Measurements from ENCODE around the gene GIGYF1.
"Not testable (repeated sequence)": the region's sequence is repeated elsewhere in the genome, so short reads cannot be mapped to it uniquely, and the experiment has no call there.

Gene GIGYF1

DNA sequence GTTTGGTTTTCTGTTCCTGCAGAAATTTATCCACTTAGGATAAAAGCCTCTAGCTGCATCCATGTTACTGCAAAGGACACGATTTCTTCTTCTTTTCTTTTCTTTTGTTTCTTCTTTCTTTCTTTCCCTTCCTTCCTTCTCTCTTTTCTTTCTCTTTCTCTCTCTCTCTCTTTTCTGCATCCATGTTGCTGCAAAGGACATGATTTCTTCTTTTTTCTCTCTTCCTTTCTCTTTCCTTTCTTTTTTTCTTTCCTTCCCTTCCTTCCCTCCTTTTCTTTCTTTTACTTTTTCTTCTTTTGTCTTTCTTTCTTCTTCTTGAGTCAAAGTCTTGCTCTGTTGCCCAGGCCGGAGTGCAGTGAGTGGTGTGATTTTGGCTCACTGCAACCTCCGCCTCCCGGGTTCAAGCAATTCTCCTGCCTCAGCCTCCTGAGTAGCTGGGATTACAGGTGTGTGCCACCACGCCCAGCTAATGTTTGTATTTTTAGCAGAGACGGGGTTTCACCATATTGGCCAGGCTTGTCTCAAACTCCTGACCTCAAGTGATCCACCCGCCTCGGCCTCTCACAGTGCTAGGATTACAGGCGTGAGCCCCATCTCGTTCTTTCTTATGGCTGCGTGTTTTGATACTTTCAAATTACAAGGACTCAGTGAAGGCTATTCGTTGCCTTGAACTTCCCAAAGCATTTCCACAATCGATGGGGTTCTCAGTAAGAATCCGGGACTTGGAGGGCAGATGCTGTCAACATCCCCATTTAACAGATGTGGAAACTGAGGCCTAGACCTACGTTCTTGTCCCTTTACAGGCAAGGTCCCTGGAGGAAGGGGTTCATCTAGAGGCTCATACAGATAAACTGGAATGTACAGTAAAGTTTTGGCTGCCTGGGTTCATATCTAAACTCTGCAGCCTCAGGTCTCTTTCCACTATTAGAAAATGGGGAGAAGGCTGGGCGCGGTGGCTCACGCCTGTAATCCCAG, 22.4 kb downstream of the GIGYF1 start:
- DNase-seq, result no peak

DNA sequence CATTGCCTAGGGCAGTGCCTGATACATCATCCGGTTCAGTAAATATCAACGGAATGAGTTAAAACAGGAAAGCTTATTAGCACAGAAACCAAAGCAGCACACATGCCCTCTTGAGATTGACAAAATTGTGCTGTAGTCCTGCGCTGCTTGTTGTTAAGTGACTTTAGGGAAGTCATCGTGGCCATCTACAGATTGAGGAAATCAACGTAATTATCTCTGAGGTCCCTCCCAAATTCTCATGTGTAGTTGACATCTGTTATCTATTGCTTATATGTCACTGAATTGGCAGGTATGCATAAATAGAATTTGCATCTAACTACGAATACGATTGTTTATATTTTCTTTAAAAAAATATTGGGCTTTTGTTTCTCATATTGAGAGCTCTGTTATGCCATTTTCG, 24.0 kb downstream of the GIGYF1 start:
- DNase-seq, result no peak

DNA sequence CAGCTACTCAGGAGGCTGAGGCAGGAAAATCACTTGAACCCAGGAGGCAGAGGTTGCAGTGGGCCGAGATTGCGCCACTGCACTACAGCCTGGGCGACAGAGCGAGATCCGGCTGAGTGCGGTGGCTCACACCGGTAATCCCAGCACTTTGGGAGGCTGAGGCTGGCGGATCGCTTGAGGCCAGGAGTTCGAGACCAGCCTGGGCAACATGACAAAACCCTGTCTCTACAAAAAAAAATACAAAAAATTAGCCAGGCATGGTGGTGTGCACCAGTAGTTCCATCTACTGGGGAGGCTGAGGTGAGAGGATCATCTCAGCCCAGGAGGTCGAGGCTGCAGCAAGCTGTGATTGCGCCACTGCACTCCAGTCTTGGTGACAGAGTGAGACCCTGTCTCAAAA, 24.9 kb downstream of the GIGYF1 start:
- DNase-seq, result not testable (repeated sequence)

DNA sequence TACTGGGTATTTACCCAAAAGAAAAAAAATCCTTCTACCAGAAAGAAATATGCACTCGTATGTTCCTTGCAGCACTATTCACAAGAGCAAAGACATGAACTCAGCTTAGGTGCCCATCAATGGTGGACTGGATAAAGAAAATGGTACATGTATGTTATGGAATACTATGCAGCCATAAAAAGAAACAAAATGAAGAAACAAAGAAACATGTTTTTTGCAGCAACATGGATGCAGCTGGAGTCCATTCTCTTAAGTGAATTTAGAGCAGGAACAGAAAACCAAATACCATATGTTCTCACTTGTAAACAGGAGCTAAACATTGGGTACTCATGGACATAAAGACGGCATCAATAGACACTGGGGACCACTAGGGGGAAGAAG, 26.0 kb downstream of the GIGYF1 start:
- DNase-seq, result no peak

DNA sequence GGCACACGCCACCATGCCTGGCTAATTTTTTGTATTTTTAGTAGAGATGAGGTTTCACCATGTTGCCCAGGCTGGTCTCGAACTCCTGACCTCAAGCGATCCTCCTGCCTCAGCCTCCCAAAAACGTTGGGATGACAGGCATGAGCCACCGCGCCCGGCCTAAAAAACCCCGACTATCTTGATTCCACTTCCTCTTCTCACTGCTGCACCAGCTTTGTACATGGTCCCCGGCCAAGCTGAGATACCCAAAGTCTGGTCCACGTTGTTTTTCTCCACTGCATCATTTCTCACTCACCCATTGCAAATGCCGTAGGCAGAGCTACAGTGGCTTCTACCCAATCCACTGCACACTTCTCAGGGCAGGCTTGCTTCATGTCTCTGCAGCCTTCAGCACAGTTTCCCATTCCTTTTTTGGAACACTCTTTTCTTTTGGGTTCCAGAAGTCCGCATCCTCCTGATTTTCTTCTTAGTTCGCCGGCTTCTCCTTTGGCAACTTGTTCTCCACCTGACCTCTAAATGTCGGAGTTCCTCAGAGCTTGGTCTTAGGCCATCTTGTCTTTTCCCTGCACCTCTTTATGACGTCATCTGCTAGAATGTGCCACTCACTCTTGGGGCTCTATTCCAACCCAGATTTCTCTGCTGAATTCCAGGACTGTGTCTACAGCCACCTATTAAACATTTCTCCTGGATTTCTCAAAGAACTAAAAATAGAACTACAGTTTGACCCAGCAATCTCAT, 26.6 kb downstream of the GIGYF1 start:
- no peak for DNase-seq

DNA sequence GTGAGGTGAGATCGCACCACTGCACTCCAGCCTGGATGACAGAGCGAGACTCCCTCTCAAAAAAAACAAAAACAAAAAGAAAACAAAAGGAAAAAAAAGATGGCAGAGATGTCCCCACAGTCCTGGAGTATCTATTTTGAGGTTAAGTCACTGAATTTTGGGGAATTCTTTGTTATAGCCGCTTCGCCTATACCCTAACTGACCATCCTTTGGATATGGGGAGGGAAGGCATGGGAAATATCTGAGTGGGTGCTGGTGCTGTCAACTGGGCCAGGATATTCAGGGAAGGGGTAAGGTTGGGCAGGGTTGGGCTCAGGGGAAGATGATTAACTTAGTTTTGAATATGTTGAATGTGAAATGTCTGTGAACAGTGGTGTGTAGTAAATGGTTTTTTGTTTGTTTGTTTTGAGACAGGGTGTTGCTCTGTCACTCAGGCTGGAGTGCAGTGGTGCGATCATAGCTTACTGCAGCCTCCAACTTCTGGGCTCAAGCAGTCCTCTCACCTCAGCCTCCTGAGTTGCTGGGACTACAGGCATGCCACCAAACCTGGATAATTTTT, 28.8 kb downstream of the GIGYF1 start:
- DNase-seq, result no peak

DNA sequence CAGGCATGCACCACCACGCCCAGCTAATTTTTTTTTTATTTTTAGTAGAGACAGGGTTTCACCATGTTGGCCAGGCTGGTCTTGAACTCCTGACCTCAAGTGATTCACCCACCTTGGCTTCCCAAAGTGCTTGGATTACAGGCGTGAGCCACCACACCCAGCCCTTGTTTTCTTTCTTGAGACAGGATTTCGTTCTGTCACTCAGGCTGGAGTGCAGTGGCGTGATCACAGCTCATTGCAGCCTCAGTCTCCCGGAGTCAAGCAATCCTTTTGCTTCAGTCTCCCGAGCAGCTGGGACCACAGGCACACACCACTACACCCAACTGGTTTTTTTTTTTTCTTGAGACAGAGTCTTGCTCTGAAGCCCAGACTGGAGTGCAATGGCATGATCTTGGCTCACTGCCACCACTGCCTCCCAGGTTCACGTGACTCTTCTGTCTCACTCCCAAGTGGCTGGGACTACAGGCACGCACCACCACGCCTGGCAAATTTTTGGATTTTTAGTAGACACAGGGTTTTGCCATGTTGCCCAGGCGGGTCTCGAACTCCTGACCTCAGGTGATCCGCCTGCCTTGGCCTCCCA, 31.8 kb downstream of the GIGYF1 start:
- DNase-seq, result not testable (repeated sequence)

DNA sequence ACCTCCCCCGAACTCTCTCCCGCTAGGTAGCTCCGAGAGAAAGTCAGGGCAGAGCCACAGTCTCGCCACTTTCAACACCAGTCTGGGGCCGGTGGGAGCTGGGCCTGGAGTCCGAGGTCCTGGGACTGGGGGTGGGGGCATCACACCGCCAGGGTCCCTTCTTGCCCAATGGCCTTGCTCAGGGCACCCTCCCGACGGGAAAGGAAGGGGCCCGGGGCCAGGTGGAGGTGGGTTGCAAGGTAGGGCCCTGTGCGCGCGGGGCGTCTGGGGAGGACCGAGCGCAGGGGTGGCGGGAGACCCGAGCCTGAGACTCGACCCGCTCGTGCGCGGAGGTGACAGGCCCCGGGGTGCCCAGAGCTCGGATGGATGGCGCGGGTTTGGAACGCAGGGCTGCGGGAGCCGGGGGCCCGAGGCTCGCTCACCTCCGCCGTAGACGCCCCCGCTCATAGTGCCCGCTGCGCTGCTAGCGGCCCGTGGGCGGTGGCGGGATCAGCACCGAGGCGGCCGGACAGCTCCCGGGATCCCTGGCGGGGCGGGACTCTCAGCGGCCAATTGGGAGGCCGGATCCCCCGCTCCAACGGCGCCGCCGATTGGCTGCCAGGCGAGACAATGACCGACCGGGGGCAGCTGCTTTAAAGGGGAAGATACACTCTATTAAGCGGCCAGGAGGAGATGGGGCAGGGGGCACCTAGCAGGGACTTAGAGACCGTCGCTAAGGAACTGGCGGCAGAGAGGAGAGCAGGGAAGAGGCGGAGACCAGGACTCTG, 38.0 kb downstream of the GIGYF1 start, which contains the start of gene ACTL6B:
Gene ACTL6B (minus strand): TSS at position 541 of the 767 bp plus-strand sequence. CDS start 94 bp downstream, at position 447.
- DNase-seq, result peak; percentile 83

DNA sequence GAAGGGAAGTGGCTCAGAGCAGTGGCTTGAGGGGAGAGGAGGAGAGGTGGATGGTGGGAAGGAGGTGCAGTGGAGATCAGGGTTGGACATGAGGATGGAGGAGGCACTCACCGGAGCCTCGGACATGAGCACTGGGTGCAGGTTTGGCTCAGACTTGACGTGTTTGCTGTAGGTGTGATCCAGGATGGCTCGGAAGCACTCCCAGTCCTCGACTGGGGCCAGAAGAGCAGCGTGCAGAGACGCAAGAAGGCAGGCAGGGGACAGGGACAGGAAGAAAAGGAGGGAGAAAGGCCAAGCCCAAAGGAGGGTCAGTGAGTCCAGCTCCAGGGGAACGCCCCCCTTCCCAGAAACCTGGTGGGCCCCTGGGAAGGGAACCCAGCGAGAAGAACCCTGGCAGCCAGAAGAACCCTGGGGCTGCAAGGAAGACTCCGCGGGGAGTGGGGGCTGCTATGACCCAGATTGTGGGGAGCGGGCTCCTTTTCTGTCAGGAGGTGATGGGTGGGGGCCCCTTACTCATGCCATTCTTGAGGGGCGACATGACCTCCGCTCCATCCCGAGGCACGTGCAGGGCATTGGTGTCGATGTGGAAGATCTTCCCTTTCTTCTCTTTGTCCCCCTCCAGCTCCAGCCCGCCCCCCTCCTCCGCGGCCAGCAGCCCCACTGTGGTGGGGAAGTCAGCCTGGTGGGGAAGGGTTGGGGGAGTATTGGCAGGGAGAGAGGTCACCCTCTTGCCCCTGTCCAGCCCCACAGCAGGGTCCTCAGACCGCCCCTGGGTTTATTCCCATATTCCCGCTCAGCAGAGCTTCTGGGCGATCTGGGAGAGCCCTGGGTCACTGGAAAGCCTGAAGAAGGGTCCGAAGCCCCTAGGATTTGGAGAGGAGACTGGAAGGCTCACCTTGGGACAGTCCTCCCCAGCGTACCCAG, 38.9 kb downstream of the GIGYF1 start:
- no peak for DNase-seq

DNA sequence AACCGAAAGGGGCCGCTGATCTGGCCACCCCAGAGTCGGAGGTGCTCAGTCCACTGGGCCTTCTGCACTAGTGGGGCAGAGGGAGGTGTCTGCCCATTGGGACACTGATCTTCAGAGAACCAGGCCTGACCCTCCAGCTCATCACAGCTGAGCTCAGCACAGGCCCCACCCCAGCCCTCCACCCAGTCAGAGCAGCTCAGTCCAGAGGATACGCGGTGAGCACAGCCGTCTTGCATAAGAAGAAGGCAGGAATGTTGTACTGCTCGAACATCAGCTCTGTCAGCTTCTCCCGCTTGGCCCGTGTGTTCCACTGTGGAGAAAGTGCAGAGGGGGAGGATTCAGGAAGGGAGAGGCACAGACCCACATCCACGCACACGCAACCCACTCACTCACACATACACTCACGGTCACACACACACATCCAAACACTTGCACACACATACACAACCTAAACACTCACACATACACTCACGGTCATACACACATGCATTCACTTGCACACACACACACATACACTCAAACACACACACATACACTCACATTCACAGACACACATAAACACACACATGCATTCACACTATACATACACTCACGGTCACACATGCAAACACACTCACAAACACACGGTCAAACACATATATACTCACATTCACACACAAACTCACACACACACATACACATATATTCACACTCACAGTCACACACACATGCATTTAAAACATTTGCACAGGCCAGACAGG, 44.1 kb downstream of the GIGYF1 start:
- no peak for DNase-seq

DNA sequence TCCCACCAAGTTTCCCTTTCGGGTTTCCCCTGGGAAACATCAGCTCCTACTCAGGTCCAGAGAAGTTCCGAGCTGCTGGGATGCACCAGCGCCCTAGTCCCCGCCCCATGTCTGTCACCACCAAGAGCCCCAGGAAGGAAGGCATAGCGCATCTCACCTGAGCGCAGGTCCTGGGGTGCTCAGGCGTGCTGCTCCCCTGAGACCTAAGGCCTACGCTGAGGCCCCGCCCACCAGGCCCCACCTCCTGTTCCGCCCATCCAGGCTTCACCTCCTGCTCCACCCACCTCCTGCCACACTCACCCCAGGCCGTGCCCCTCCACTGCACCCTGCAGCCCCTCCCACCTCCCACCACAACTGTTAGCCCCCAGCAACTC, 51.5 kb downstream of the GIGYF1 start:
- no peak for DNase-seq

DNA sequence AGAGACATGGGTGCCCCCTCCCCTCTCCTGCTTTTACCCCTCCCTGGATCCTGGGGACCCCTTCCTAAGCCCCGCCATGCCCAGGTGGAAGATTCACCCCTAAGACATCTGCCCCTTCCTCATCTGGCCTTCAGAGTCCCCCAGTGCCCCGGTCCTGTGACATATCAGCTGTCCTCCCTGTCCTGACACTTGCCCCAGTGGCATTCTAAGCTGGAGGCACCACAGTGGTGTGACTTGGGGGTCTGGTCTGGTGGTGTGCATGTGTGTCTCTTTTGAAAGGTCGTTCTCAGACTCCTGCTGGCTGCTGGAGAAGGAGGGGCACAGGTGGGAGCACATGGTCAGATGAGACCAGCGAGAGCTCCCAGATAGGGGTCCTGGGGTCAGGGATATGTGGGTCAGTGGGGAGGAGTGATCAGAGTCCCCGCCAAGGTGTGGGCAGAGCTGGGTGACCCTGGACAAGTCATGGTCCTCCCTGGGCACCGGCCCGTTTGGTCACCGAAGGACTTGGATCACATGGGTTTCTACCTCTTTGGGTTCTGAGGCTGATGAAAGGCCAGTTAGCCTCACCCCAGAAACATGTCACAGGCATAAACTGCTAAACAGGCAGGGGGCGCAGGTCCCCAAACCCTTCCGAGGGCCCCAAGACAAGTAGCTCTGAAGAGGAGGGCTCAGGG, 52.1 kb downstream of the GIGYF1 start:
- no peak for DNase-seq

DNA sequence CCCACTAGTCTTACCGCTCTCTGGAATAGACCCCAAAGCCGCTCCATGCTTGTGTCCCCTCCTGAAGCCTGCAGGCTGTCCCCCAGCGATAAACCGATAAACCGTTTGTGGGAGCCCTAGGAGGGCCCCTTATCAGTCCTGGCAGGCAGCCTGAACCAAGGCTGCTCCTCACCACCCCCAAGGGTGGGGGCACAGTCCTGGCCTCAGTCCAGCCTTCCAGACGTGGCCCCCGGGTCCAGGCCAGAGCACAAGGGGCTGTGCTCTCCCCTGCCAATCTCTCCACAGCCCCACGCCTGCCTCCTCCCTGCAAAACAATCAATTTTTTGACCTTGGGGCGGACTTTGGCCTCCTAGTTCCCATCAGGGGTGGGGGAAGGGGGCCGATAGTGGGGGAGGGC, 52.6 kb downstream of the GIGYF1 start, which contains the start of gene TFR2:
Gene TFR2 (minus strand): TSS at position 90 of the 397 bp plus-strand sequence. CDS start 43 bp downstream, at position 47.
- no peak for DNase-seq

DNA sequence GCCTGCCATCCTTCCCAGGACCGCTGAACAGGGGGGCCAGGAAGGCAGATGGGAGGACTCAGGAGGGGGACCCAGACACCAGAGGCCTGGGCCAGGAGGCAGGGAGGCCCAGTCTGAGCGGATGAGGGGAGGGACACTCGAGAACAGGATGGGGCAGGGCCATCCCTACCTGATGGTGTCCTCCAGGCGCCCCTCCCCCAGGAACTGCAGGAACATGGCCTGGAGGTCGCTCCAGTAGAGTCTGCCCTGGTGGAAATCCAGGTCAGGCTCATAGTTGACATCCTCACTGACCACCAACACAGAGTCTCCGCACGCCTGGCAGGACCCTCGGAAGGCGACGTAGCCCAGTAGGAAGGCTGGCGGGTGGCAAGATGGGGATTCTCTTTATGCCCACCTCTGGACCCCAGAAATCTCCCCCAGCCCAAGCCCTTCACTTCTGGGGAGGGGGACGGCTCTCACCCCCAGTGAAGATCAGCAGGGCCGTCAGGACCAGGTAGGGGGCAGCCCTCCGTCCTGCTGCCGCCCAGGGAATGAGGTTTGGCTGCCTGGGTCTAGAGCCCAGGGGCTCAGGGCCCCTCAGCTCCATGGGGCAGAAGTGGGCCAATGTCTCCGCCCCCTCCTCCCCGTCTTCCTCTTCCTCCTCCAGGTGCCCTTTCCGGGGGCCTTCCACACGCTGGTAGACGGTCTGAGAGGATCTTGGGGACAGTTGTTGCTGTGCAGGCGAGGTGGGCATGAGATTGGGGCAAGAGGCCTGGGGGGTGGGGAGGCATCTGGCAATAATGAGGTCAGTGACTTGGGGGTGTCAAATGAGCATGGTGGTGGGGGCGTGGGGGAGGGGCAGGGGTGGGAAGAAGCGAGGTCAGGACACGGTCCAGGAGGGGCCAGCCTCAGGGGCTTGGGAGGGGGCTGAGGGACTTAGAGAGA, 53.3 kb downstream of the GIGYF1 start:
- no peak for DNase-seq

DNA sequence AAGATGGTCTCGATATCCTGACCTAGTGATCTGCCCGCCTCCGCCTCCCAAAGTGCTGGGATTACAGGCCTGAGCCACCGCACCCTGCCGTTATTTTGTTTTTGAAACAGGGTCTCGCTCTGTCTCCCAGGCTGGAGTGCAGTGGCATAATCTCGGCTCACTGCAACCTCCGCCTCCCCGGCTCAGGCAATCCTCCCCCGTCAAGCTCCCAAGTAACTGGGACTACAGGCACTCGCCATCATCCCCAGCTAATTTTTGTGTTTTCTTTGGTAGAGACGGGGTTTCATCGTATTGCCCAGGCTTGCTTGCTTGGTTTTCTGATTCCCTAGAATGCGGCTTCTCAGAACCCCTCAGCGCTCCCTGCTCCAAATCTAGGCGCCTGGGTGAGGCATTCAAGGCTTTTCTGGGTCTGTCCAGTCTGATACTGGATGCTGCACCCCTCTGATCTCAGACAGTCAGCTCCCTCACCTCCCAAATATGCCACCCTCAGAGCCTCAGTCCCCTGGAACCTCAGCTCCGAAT, 54.0 kb downstream of the GIGYF1 start:
- DNase-seq, result no peak

DNA sequence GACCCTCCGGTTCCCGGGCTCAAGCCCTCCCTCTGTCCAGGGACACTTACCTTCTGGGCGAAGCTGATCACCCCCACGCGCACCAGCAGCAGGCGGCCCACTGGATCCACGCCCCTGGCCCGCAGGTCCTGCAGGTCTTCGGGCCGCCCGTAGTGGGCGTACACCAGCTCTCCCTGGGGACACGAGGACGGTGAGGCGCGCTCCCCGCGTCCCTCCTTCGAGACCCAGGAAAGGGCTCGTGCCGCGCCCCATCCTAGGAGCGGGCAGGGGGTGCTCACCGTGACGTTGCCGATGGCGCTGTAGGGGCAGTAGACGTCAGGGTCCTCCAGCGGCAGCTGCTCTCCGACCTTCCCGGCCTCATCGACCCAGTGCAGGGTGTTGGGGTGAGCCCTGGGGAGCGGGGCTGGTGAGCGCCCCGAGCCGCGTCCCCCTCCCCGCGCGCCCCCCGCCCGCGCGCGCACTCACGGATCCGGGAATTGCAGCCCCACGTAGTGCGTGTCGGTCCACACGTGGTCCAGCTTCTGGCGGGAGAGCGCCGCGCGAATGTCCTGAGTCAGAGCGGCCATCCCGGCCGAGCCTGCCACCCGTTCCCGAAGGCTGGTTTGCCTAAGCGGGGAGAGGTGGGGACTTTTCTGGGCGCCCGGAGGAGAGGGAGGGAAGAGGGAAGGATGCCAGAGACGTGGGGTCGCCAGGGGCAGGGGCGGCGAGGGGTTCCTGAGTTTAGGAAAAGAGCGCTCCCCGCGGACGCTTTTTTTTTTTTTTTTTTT, 60.9 kb downstream of the GIGYF1 start:
- DNase-seq, result peak; percentile 56

DNA sequence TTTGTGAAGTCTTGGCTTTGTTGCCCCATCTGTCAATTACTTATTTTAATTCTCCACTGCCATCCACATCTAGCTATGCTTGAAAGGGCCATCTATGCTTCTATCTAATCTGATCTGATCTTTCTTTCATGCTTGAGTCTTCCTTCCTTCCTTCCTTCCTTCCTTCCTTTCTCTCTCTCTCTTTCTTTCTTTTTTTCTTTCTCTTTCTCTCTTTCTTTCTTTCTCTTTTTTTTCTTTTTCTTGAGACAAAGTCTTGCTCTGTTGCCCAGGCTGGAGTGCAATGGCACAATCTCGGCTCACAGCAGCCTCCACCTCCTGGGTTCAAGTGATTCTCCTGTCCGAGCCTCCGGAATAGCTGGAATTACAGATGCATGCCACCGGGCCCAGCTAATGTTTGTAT, 64.0 kb downstream of the GIGYF1 start:
- DNase-seq, result no peak
